Stimulated activated naive CD8-positive, alpha-beta T cell treated with anti-CD3 and anti-CD28 coated beads, Interleukin-15, Interleukin-2, amounts not matched to agents 100 ng/mL and 50 ng/mL, for 24 hours (primary cell): ENCODE results near the gene RUSC1.

Experiments
- H3K27ac Mint-ChIP-seq: one replicate; pipeline ENCODE4 v1.8.0; 2021; ENCODE audit warnings: mild to moderate bottlenecking, mixed read lengths
- H3K27me3 Mint-ChIP-seq: one replicate; pipeline ENCODE4 v1.8.0; 2021; ENCODE audit warnings: mixed read lengths
- H3K36me3 Mint-ChIP-seq: one replicate; pipeline ENCODE4 v1.8.0; 2021; ENCODE audit warnings: low read depth, mixed read lengths
- H3K4me1 Mint-ChIP-seq: one replicate; pipeline ENCODE4 v1.8.0; 2021; ENCODE audit warnings: low read depth, mixed read lengths
- H3K4me3 Mint-ChIP-seq: one replicate; pipeline ENCODE4 v1.8.0; 2021; ENCODE audit warnings: mild to moderate bottlenecking, mixed read lengths
- H3K9me3 Mint-ChIP-seq: one replicate; pipeline ENCODE4 v1.8.0; 2021; ENCODE audit warnings: mixed read lengths

RUSC1 gene, protein sequence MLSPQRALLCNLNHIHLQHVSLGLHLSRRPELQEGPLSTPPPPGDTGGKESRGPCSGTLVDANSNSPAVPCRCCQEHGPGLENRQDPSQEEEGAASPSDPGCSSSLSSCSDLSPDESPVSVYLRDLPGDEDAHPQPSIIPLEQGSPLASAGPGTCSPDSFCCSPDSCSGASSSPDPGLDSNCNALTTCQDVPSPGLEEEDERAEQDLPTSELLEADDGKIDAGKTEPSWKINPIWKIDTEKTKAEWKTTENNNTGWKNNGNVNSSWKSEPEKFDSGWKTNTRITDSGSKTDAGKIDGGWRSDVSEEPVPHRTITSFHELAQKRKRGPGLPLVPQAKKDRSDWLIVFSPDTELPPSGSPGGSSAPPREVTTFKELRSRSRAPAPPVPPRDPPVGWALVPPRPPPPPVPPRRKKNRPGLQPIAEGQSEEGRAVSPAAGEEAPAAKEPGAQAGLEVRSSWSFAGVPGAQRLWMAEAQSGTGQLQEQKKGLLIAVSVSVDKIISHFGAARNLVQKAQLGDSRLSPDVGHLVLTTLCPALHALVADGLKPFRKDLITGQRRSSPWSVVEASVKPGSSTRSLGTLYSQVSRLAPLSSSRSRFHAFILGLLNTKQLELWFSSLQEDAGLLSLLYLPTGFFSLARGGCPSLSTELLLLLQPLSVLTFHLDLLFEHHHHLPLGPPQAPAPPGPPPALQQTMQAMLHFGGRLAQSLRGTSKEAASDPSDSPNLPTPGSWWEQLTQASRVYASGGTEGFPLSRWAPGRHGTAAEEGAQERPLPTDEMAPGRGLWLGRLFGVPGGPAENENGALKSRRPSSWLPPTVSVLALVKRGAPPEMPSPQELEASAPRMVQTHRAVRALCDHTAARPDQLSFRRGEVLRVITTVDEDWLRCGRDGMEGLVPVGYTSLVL

GRCh38 chr1:155320661-155321617 lies at the start of gene RUSC1:
RUSC1 (plus strand) TSS chr1:155320894; CDS start chr1:155321774, 880 bp downstream.
- no peak within 1 kb of the TSS for H3K27ac Mint-ChIP-seq
- peaks cover 34% of the 10 kb centered on the region for H3K36me3 Mint-ChIP-seq

DNA sequence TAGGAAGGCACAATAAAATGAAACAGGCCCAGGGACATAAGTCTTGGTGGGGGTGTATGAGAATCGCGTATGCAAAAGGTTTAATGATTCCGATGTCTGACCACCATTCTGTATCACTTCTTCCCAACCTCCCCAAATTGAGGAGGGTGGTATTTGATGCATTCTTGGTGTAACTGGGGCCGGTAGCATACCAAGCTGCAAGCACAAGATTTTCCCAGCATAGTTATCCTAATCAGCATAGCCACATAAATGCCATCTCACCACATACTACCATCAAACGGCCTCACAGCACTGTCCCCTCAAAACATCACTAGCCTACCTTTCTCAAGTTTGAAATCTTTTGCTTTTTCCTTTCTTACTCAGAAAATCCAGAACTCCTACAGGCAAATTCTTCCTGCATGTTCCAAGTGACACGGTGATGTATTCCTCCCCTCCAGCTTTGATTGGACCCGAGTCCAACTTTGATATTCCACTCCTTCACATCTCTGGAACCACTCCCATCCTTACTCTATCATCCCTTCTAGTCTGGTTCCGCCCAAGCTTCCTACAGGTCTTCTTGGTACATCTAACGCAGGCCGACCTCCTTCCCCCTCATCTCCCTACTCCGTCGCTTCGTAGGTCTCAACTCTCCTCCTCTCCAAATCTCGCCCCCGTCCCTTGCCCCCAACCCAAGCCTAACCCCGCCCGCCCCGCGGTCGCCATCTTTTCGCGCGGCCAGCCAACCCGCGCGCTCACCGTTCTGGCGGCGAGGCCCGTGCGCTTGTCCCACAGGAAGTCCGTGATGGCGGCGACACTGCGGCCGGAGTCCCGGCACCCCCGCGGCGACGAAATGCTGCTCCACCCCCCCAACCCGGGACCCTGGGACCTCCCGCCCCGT lies 48.0 kb upstream of the RUSC1 start:
- peaks cover 44% of the 10 kb centered on the region for H3K4me1 Mint-ChIP-seq
- H3K27me3 Mint-ChIP-seq: no peaks in the 10 kb centered on the region
- H3K4me3 Mint-ChIP-seq: peak overlapping the region; percentile 91
- H3K36me3 Mint-ChIP-seq: peaks cover 47% of the 10 kb centered on the region
- H3K9me3 Mint-ChIP-seq: no peaks in the 10 kb centered on the region
- H3K27ac Mint-ChIP-seq: peak overlapping the region; percentile 90

More at GRCh38 chr1:155320661-155321617, at the start of gene RUSC1:
- Mint-ChIP-seq H3K4me3 (peak within 1 kb of the TSS; percentile 73), H3K9me3 (no peaks in the 10 kb centered on the region), H3K4me1 (peaks cover 28% of the 10 kb centered on the region), H3K27me3 (no peaks in the 10 kb centered on the region)

GRCh38 chr1:155273343-155274245 lies 47.1 kb upstream of the RUSC1 start, which contains the start of gene CLK2:
CLK2 (minus strand) TSS chr1:155273504; CDS start chr1:155270977, 2,527 bp downstream.
- Mint-ChIP-seq H3K27ac (peak within 1 kb of the TSS; percentile 90), H3K9me3 (no peaks in the 10 kb centered on the region), H3K27me3 (no peaks in the 10 kb centered on the region), H3K4me1 (peaks cover 50% of the 10 kb centered on the region), H3K4me3 (peak within 1 kb of the TSS; percentile 91), H3K36me3 (peaks cover 40% of the 10 kb centered on the region)

- peaks cover 7% of the 10 kb centered on the region for H3K36me3 Mint-ChIP-seq
- peaks cover 36% of the 10 kb centered on the region for H3K4me1 Mint-ChIP-seq
- no peaks in the 10 kb centered on the region for H3K9me3 Mint-ChIP-seq
- no peaks in the 10 kb centered on the region for H3K27me3 Mint-ChIP-seq
- peak within 1 kb of the TSS; percentile 28 for H3K27ac Mint-ChIP-seq
- peak within 1 kb of the TSS; percentile 75 for H3K4me3 Mint-ChIP-seq
Measured at GRCh38 chr1:155277070-155277901, 43.4 kb upstream of the RUSC1 start, which contains the start of gene HCN3. HCN3 (plus strand) TSS chr1:155277463; CDS start chr1:155277591, 128 bp downstream.

- Mint-ChIP-seq H3K27me3 (no peaks in the 10 kb centered on the region), H3K4me1 (peaks cover 29% of the 10 kb centered on the region), H3K36me3 (no peaks in the 10 kb centered on the region), H3K9me3 (no peaks in the 10 kb centered on the region), H3K4me3 (peak overlapping the region; percentile 75), H3K27ac (no peak overlapping the region)
Measured at GRCh38 chr1:155277902-155278688, 42.6 kb upstream of the RUSC1 start.

- H3K4me1 Mint-ChIP-seq: peaks cover 28% of the 10 kb centered on the region
Measured at GRCh38 chr1:155278689-155279160, 42.0 kb upstream of the RUSC1 start.

DNA sequence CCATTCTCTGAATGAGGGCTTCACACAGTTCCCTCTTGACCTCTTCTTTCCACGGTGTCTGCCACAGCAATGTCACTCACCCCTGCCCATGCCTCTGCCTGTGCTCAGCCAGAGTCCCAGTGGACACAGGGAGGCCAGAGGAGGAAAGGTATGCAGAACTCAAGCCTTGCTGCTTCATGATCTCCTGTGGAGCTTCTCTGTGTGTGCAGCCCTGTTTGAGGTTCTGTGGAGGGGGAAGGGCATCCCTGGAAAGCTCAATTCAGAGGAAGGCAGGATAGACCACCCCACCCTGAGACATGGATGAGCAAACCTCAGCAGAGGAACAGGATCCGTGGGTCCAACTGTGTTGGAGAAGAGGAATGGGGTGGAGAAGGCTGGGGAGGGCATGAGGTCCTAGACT lies 41.4 kb upstream of the RUSC1 start:
- H3K36me3 Mint-ChIP-seq: no peaks in the 10 kb centered on the region
- no peak overlapping the region for H3K27ac Mint-ChIP-seq
- H3K9me3 Mint-ChIP-seq: no peaks in the 10 kb centered on the region
- H3K4me3 Mint-ChIP-seq: no peak overlapping the region
- no peaks in the 10 kb centered on the region for H3K27me3 Mint-ChIP-seq
- H3K4me1 Mint-ChIP-seq: peaks cover 25% of the 10 kb centered on the region

More at GRCh38 chr1:155278689-155279160, 42.0 kb upstream of the RUSC1 start:
- H3K4me3 Mint-ChIP-seq: peak overlapping the region; percentile 75
- H3K9me3 Mint-ChIP-seq: no peaks in the 10 kb centered on the region
- H3K27me3 Mint-ChIP-seq: no peaks in the 10 kb centered on the region
- H3K27ac Mint-ChIP-seq: no peak overlapping the region
- H3K36me3 Mint-ChIP-seq: no peaks in the 10 kb centered on the region

- Mint-ChIP-seq H3K27ac (no peak overlapping the region), H3K4me1 (peaks cover 9% of the 10 kb centered on the region), H3K27me3 (no peaks in the 10 kb centered on the region), H3K4me3 (no peak overlapping the region), H3K36me3 (no peaks in the 10 kb centered on the region), H3K9me3 (no peaks in the 10 kb centered on the region)
Measured at GRCh38 chr1:155282488-155283091, 38.1 kb upstream of the RUSC1 start.

GRCh38 chr1:155284476-155284875 lies 36.2 kb upstream of the RUSC1 start:
- Mint-ChIP-seq H3K4me1 (no peaks in the 10 kb centered on the region), H3K27ac (no peak overlapping the region), H3K27me3 (no peaks in the 10 kb centered on the region), H3K36me3 (no peaks in the 10 kb centered on the region), H3K4me3 (no peak overlapping the region), H3K9me3 (no peaks in the 10 kb centered on the region)

GRCh38 chr1:155285063-155285462 lies 35.6 kb upstream of the RUSC1 start:
- no peaks in the 10 kb centered on the region for H3K36me3 Mint-ChIP-seq
- H3K4me1 Mint-ChIP-seq: no peaks in the 10 kb centered on the region
- H3K27me3 Mint-ChIP-seq: no peaks in the 10 kb centered on the region
- H3K27ac Mint-ChIP-seq: no peak overlapping the region
- no peak overlapping the region for H3K4me3 Mint-ChIP-seq
- H3K9me3 Mint-ChIP-seq: no peaks in the 10 kb centered on the region

DNA sequence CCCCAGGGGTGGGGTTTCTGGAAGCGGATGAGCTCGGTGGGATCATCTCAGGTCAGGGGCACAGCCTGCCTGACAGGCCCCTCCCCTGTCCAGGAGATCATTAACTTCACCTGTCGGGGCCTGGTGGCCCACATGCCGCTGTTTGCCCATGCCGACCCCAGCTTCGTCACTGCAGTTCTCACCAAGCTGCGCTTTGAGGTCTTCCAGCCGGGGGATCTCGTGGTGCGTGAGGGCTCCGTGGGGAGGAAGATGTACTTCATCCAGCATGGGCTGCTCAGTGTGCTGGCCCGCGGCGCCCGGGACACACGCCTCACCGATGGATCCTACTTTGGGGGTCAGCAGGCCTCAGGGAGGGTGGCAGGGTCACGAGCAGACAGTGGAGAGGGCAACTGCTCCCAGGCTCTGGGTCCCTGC lies 35.1 kb upstream of the RUSC1 start:
- H3K27ac Mint-ChIP-seq: no peak overlapping the region
- no peaks in the 10 kb centered on the region for H3K36me3 Mint-ChIP-seq
- no peaks in the 10 kb centered on the region for H3K9me3 Mint-ChIP-seq
- no peaks in the 10 kb centered on the region for H3K4me1 Mint-ChIP-seq
- no peak overlapping the region for H3K4me3 Mint-ChIP-seq
- H3K27me3 Mint-ChIP-seq: no peaks in the 10 kb centered on the region
